ENCODE data around the gene SYCE3.

GRCh38 chr22:50532824-50533796 lies 29.6 kb downstream of the SYCE3 start:
- no peak for TF ChIP-seq CTCF (IDR thresholded peaks at IDR 0.05; ENCODE audit: extremely low read depth in 1 of 2, insufficient read depth in 1 of 2, low read depth in 1 of 2, low read length in 2 of 2)
- no peak for TF ChIP-seq POLR2A (IDR thresholded peaks at IDR 0.05; ENCODE audit: low read depth, low read length)
- TF ChIP-seq POLR2AphosphoS5 (IDR thresholded peaks at IDR 0.05; ENCODE audit: insufficient read depth, low read depth, low read length) = no peak
- no peak for TF ChIP-seq MYC (IDR thresholded peaks at IDR 0.05; ENCODE audit: low read depth, low read length)
- no peak for TF ChIP-seq EZH2 (IDR thresholded peaks at IDR 0.05; ENCODE audit: borderline replicate concordance, low read depth, low read length, severe bottlenecking)
